Stimulated activated CD8-positive, alpha-beta memory T cell treated with anti-CD3 and anti-CD28 coated beads, Interleukin-15, amount 100 ng/mL, for 1 hour (primary cell): ENCODE data around the gene CAMKMT.
"Not testable (repeated sequence)": the region's sequence is repeated elsewhere in the genome, so short reads cannot be mapped to it uniquely, and the experiment has no call there.

Experiments
- DNase-seq: peaks from one replicate; pipeline ENCODE4 v3.0.0-alpha.2; 2020; ENCODE audit warnings: low read depth

Gene CAMKMT

GRCh38 chr2:44360749-44361329, 908 bp upstream of the CAMKMT start:
- no peak for DNase-seq

GRCh38 chr2:44362207-44363015, 664 bp downstream of the CAMKMT start:
- DNase-seq, result no peak

DNA sequence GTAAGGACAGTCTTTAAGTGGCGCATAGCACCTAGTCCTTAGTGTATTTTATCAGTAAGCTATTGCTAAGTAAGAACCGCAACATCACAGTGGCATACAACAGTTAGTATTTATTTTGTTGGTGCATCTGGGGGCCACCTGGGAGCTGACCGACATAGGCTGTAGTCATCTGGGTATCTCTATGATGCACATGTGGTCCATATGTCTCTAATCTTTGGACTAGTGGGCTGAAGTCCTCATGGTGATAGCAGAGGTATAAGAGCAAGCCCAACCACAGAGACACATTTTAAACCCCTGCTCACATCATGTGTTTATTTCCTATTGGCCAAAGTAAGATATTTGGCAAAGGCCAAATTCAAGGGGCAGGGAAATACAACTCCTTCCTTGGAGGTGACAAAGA, 2.9 kb downstream of the CAMKMT start:
- DNase-seq, result no peak

GRCh38 chr2:44367591-44367990, 5.8 kb downstream of the CAMKMT start:
- DNase-seq, result no peak

DNA sequence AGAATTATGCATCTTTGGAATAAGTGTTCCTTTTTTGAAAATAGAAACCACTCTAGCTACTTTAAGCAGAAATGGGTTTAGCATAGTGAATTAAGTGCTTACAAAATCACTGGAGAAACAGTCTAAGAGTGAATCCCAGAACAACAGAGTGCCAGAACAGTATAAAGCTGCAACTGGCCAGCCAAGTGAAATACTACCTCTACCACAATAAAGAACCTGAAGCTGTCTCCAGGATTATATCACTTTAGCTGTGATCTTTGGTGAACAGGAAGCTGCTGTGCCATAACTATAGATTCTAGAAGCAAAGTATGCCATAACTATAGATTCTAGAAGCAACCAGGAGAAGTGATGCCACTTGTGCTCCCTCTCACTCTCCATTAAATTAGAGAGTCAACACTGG, 7.6 kb downstream of the CAMKMT start:
- no peak for DNase-seq

DNA sequence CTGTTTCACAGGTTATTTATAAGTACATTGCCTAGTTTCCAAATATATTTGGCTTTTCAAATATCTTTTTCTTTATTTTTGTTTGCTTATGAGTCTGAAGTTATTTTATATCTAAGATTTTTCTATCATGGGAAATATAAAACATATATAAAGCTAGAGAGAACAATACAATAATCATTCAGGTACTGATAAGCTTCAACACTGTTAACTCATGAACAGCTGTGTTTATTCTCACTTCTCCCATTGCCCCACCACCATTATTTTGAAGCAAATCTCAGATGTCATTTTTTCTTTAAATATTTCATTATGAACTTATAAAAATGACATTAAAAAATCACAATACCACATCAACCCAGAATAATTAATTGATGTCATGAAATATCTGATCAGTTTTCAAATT, 9.7 kb downstream of the CAMKMT start:
- no peak for DNase-seq

DNA sequence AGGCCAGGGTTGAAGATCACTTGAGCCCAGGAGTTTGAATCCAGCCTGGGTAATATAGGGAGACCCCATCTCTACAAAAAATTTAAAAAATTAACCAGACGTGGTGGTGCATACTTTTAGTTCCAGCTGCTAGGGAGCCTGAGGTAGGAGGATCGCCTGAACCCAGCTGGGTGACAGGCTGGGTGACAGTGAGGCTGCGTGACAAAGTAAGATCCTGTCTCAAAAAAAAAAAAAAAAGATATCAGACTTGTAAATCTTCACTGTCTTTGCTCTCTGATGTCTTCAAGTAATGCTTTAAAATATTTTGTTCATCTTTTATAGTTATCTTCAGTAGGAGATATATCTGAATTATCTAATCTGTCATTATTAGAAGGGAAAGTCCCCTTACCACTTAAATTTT, 10.5 kb downstream of the CAMKMT start:
- DNase-seq, result no peak

GRCh38 chr2:44377486-44377885, 15.7 kb downstream of the CAMKMT start:
- DNase-seq, result no peak

GRCh38 chr2:44385226-44385625, 23.5 kb downstream of the CAMKMT start:
- DNase-seq, result not testable (repeated sequence)

DNA sequence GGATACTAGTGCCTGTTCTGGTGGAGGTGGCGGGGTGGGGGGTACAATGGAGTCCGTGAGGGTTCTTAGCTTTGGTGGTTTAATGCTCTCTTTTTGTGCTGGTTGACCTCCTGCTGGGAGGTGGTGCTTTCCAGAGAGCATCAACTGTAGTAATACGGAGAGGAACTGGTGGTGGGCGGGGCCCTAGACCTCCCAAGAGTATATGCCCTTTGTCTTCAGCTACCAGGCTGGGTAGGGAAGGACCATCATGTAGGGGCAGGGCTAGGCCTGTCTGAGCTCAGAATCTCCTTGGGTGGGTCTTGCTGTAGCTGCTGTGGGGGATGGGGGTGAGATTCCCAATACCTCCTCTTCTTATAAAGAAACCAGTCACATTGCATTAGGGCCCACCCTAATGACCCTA, 27.1 kb downstream of the CAMKMT start:
- no peak for DNase-seq

DNA sequence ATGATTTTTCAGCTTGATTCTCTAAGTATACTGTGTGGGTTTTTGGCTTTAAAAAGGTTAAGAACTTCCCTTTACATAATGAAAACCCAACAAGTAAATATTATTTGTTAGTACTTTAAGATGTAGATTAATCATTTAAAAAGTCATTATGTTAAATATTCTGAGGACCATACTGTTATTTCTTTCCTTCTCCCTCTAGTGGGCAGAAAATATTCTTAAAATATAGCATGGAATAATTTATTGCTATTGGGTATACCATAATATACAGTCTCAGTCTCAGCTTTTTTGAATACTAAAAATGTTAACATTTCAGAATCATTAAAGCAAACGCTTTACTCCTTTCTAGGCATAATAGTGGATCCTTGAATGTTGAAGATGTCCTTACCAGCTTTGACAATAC, 28.1 kb downstream of the CAMKMT start:
- DNase-seq, result no peak

DNA sequence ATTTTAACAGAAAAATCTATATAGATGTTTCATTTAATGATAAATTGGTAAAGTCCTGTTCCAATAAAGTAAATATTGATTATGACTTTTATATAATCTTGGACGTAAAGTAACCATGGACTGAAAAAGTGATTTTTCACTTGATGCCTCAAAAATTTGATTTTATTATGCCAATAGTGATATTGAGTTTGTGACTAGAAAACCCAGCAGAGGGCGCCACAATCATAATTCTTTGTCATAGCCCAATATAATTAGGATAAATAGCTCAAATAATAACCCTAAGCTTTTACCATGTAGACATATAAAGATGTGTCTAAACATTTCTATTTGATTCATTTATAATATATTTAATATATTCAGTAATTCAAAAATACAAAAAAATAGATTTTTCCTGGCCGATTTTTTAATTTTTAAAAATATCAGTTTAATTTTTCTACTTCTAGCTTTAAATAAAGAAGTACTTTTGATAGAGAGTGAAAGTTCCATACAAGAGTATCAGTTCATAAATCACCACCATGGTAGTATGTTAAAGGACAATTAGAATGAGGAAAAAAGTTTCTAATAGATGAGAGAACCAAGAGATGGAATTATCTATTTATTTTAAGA, 30.7 kb downstream of the CAMKMT start:
- DNase-seq, result peak; percentile 17

GRCh38 chr2:44397447-44398175, 35.9 kb downstream of the CAMKMT start:
- DNase-seq, result no peak

GRCh38 chr2:44398243-44398897, 36.6 kb downstream of the CAMKMT start:
- no peak for DNase-seq

GRCh38 chr2:44420725-44421124, 59.0 kb downstream of the CAMKMT start:
- DNase-seq, result no peak

DNA sequence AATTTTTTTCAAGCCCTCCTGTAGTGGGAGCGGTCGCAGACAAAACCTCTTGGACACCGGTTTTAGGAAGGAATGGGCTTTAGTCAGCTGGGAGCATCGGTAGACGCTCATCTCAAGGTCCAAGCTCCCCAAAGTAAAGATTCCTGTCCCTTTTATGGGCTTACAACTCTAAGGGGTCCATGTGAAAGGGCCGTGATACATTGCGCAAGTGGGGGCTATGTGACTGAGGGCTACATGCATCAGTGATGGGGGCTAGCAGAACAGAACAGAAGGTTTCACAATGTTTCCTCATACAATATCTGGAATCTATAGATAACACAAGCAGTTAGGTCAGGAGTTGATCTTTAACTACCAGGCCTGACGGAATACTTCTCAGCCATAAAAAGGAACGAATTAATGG, 62.5 kb downstream of the CAMKMT start:
- no peak for DNase-seq

DNA sequence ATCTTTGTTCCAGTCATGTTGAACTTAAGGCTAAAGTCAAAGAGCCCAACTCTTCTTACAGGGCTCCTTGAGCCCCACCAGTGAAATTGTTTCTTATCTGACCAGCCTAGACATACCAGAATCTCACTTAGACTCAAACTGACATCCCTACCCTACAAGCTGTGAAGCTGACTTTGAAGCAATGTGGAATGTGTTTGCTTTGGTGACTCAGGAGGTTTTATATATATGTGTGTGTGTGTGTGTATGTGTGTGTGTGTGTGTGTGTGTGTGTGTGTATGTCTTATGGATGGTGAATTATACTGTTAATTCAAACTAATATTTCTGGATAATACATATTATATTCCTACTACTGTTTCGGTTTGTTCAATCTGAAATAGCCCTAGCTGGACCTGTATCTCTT, 67.3 kb downstream of the CAMKMT start:
- DNase-seq, result no peak

- DNase-seq, result no peak
Observed at GRCh38 chr2:44430342-44430741, 68.6 kb downstream of the CAMKMT start.

DNA sequence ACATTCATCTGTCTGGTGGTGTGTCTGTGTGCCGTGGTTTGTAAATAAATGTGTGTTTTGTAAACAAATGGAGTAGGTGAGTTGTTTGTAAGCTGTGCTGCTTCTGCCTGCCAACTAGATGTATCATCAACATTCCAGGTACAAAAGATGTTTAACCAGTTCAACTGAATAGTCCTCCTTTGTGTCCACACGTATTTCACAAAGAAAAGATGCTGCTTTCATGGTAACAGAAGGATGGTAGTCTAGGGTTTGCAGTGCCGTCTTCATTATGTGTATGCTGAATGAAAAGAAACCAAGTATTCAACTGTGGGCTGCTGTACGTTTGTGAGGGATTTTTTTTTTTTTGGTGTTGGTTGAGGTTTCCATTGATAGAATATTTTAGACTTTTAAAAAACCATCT, 72.1 kb downstream of the CAMKMT start:
- DNase-seq, result no peak

DNA sequence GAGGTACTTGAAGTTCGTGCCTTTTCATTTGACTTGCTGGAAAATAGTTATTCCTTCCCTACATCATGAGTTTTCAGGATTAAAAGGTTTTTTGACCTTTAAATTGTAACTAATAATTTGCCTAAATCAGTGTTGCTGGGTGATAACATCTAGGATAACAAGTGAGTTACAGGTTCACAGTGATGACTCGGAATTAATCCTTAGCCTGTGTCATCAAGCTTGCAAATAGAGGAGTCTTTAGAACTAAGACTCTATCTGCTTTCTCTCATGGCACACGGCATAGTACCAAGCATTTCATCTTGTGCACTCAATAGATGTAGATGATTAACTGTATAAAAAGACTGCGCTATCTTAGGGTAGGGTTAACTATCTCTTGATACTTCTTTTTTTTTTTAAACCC, 79.5 kb downstream of the CAMKMT start:
- DNase-seq, result no peak

DNA sequence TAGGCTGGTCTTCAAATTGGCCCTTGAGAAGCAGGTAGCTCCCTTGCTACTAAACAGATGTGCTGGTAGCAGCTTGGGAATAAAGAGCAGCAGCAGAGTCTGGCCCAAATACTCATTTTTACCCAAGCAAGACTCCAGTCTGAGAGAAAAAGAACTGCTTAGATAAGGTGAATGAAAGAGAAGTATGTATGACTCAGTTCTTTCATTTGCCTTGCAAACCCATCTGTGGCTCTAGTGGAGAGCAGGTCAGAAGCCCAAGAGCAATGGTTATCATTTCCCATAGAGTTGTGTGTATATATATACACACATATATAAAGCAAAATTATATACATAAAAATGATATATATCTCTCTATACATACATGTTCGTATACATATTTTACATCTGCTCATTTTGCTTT, 80.3 kb downstream of the CAMKMT start:
- no peak for DNase-seq

GRCh38 chr2:44443517-44443916, 81.8 kb downstream of the CAMKMT start:
- DNase-seq, result no peak
